K562 (cell line): ENCODE results near the gene ECPAS. TPM values are rescaled to one million over a fixed set of nuclear protein-coding genes. Genes with fewer than 3 reads are reported as not detected.

Experiments
- ATAC-seq: fragments of 200-7000 bp; cut with Tn5 transposase; 3 replicates; pipeline ENCODE4 v1.9.1; 2020; ENCODE audit warnings: moderate library complexity
- BruUV-seq: library from RNA; stranded (reverse); fragments of 400-500 nt; replicated peaks from 2 replicates; lab custom pipeline; 2021; lab: Mats Ljungman, UMichigan
- CTCF ChIA-PET: fragments of 300-600 bp; formaldehyde crosslinking; extraction: SDS; loops from one replicate; lab custom pipeline; 2021; ENCODE audit warnings: low intra/inter-chr PET ratio; lab: Yijun Ruan, JAX
- POLR2A ChIA-PET: fragments of 300-600, 350-650 bp; sonication (Branson Sonifier 250); formaldehyde crosslinking; extraction: SDS; loops from one replicate; lab custom pipeline; 2021; ENCODE audit warnings: antibody characterized with exemption, inconsistent platforms; lab: Yijun Ruan, JAX
- DNase-seq, 4 experiments: peaks; one replicate each; pipeline versions ENCODE4 v3.0.0 to v3.0.0-alpha.2; 2011 to 2018; ENCODE audit warnings: low spot score in 3 of 4, mixed read lengths in 3 of 4; ENCODE audit errors: extremely low read depth in 1 of 4
- FAIRE-seq: peaks from 2 replicates; lab custom pipeline; 2011; peaks lifted over from hg19 to GRCh38; lab: Jason Lieb, UNC
- H2AFZ ChIP-seq: 2 replicates; pipeline ENCODE4 v1.6.0; 2011; ENCODE audit warnings: low read depth, low read length, control low read depth, inconsistent platforms
- H3K27ac ChIP-seq: fragments of 200-600 bp; 3 replicates; pipeline ENCODE4 v1.8.0; 2011; ENCODE audit warnings: low read depth, mild to moderate bottlenecking, control low read depth, inconsistent platforms, low read length, moderate library complexity, mixed read lengths; ENCODE audit errors: extremely low read depth
- H3K27me3 ChIP-seq, 2 experiments: fragments of 300-600 bp in 1 of 2; 2 replicates in 1 of 2; 3 replicates in 1 of 2; pipeline versions ENCODE4 v1.6.0 to v1.8.0; 2011; ENCODE audit warnings: inconsistent platforms in 2 of 2, low read length in 2 of 2, mild to moderate bottlenecking in 1 of 2, mixed read lengths in 1 of 2, moderate library complexity in 1 of 2; ENCODE audit not compliant: control insufficient read depth in 2 of 2, insufficient read depth in 2 of 2
- H3K36me3 ChIP-seq: fragments of 300-600 bp; 3 replicates; pipeline ENCODE4 v1.8.0; 2011; ENCODE audit warnings: mild to moderate bottlenecking, low read length, inconsistent platforms; ENCODE audit not compliant: control insufficient read depth, insufficient read depth
- H3K4me1 ChIP-seq, 2 experiments: fragments of 200-600 bp in 1 of 2; replicated peaks in 1 of 2; 2 replicates in 1 of 2; 3 replicates in 1 of 2; pipeline versions ENCODE4 v1.5.1 to v1.8.0; 2011; ENCODE audit warnings: inconsistent platforms in 2 of 2, low read length in 2 of 2, mild to moderate bottlenecking in 1 of 2, mixed read lengths in 1 of 2, moderate library complexity in 1 of 2; ENCODE audit not compliant: control insufficient read depth in 2 of 2, insufficient read depth in 2 of 2
- H3K4me2 ChIP-seq: 2 replicates; pipeline ENCODE4 v1.6.1; 2011; ENCODE audit warnings: low read length, control low read depth, inconsistent platforms, mixed read lengths; ENCODE audit not compliant: insufficient read depth
- H3K4me3 ChIP-seq: fragments of 200-600 bp; sonication (generic), shearing (Covaris generic); 2 replicates; pipeline ENCODE4 v1.5.1; 2016; ENCODE audit warnings: control low read depth, inconsistent platforms
- H3K79me2 ChIP-seq: fragments of 200-600 bp; 3 replicates; pipeline ENCODE4 v1.8.0; 2011; ENCODE audit warnings: low read length, inconsistent platforms; ENCODE audit not compliant: control insufficient read depth, insufficient read depth
- H3K9ac ChIP-seq, 2 experiments: 2 replicates each; pipeline versions ENCODE4 v1.6.0 to v1.6.1; 2011; ENCODE audit warnings: low read depth in 2 of 2, low read length in 2 of 2, control low read depth in 1 of 2, inconsistent platforms in 1 of 2, mild to moderate bottlenecking in 1 of 2, mixed read lengths in 1 of 2; ENCODE audit not compliant: insufficient read depth in 1 of 2
- H3K9me1 ChIP-seq: one replicate; pipeline ENCODE4 v1.6.0; 2011; ENCODE audit warnings: inconsistent platforms, mild to moderate bottlenecking, low read length, moderate library complexity; ENCODE audit not compliant: control insufficient read depth, insufficient read depth
- H3K9me3 ChIP-seq: replicated peaks from 2 replicates; pipeline ENCODE4 v1.5.1; 2011; ENCODE audit warnings: low read depth, low read length, inconsistent platforms; ENCODE audit not compliant: control insufficient read depth, insufficient read depth
- H4K20me1 ChIP-seq: replicated peaks from 2 replicates; pipeline ENCODE4 v1.6.1; 2011; ENCODE audit warnings: low read length, inconsistent platforms, mixed read lengths; ENCODE audit not compliant: control insufficient read depth, insufficient read depth
- BHLHE40 ChIP-seq: IDR thresholded peaks from 2 replicates; pipeline ENCODE4 v1.6.1; 2011; ENCODE audit warnings: low read length, improper control_type of control experiment
- FIP1L1 ChIP-seq: fragments of 200-400 bp; formaldehyde crosslinking; IDR thresholded peaks from 2 replicates; pipeline ENCODE4 v1.6.1; 2018; ENCODE audit warnings: mild to moderate bottlenecking, low read depth, low read length; ENCODE audit not compliant: poor library complexity, severe bottlenecking
- GTF2A2 ChIP-seq: IDR thresholded peaks from 2 replicates; pipeline ENCODE4 v1.6.1; 2016; ENCODE audit warnings: mild to moderate bottlenecking, missing genetic modification characterization, missing compliant biosample characterization
- HMGN3 ChIP-seq: IDR thresholded peaks from 2 replicates; pipeline ENCODE4 v1.6.1; 2011; ENCODE audit warnings: borderline replicate concordance, low read depth, mild to moderate bottlenecking, mixed read lengths, low read length; ENCODE audit not compliant: insufficient read length; ENCODE audit errors: extremely low read depth
- HNRNPH1 ChIP-seq: fragments of 200-400 bp; formaldehyde crosslinking; optimal IDR thresholded peaks from 2 replicates; pipeline ENCODE3; 2017; ENCODE audit warnings: low read depth, mild to moderate bottlenecking, low read length, moderate library complexity
- MIER1 ChIP-seq: fragments of 450-650 bp; IDR thresholded peaks from 2 replicates; pipeline ENCODE4 v1.6.1; 2016; ENCODE audit warnings: antibody characterized with exemption, mild to moderate bottlenecking, low read depth
- MTA2 ChIP-seq: fragments of 450-650 bp; IDR thresholded peaks from 2 replicates; pipeline ENCODE4 v1.6.1; 2016; ENCODE audit warnings: low read depth
- POLR3A ChIP-seq: IDR thresholded peaks from 2 replicates; pipeline ENCODE4 v1.6.1; 2011; ENCODE audit warnings: borderline replicate concordance, mild to moderate bottlenecking, moderate library complexity; ENCODE audit not compliant: insufficient read length, insufficient read depth; ENCODE audit errors: extremely low read depth
- SMC3 ChIP-seq: conservative IDR thresholded peaks from 2 replicates; pipeline ENCODE4 v1.6.1; 2011; ENCODE audit warnings: low read depth, low read length, improper control_type of control experiment; ENCODE audit not compliant: insufficient read depth
- SNRNP70 ChIP-seq: fragments of 200-400 bp; formaldehyde crosslinking; optimal IDR thresholded peaks from 2 replicates; pipeline ENCODE3; 2017; ENCODE audit warnings: low read depth, low read length
- SP2 ChIP-seq: IDR thresholded peaks from 2 replicates; pipeline ENCODE4 v1.6.1; 2011; ENCODE audit warnings: mild to moderate bottlenecking, low read depth, low read length, moderate library complexity; ENCODE audit not compliant: poor library complexity, severe bottlenecking; ENCODE audit errors: extremely low read depth
- TAF1 ChIP-seq: IDR thresholded peaks from 2 replicates; pipeline ENCODE4 v1.6.1; 2011; ENCODE audit warnings: mild to moderate bottlenecking, low read length, moderate library complexity; ENCODE audit not compliant: insufficient read depth, control insufficient read depth, severe bottlenecking; ENCODE audit errors: extremely low read depth
- TSHZ1 ChIP-seq: fragments of 250-450 bp; sonication (Bioruptor Pico); IDR thresholded peaks from 2 replicates; pipeline ENCODE4 v1.4.0; 2020; ENCODE audit warnings: mild to moderate bottlenecking, moderate library complexity
- ZBTB17 ChIP-seq: fragments of 450-650 bp; formaldehyde crosslinking; IDR thresholded peaks from 2 replicates; pipeline ENCODE4 v1.4.0; 2020; ENCODE audit warnings: mild to moderate bottlenecking
- ZNF12 ChIP-seq: sonication (generic); formaldehyde crosslinking; IDR thresholded peaks from 2 replicates; pipeline ENCODE4 v1.4.0; 2020; ENCODE audit warnings: mild to moderate bottlenecking, missing genetic modification reagents
- ZNF263 ChIP-seq: sonication (generic); formaldehyde crosslinking; IDR thresholded peaks from 2 replicates; pipeline ENCODE4 v1.8.0; 2022; ENCODE audit warnings: mild to moderate bottlenecking, missing genetic modification reagents, borderline replicate concordance
- ZNF347 ChIP-seq: fragments of 450-650 bp; formaldehyde crosslinking; IDR thresholded peaks from 2 replicates; pipeline ENCODE4 v1.4.0; 2020; ENCODE audit warnings: low read depth, mild to moderate bottlenecking, moderate library complexity
- ZNF408 ChIP-seq: fragments of 250-450 bp; sonication (Bioruptor Pico); IDR thresholded peaks from 2 replicates; pipeline ENCODE4 v1.4.0; 2020; ENCODE audit warnings: low read depth, mild to moderate bottlenecking, moderate library complexity
- ZNF695 ChIP-seq: fragments of 450-650 bp; formaldehyde crosslinking; IDR thresholded peaks from 2 replicates; pipeline ENCODE4 v1.4.0; 2020; ENCODE audit warnings: mild to moderate bottlenecking, moderate library complexity
- WGBS: fragments of 100-300 bp; shearing (Covaris generic); methylation state at CpG from one replicate; pipeline ENCODE4 v1.1.6; 2016; ENCODE audit warnings: low coverage, mixed read lengths; ENCODE audit not compliant: insufficient coverage; ENCODE audit errors: missing lambda C conversion rate; 5-methylcytosine and 5-hydroxymethylcytosine counted together
- in situ Hi-C: fragments of 300-500 bp; cut with MboI; formaldehyde crosslinking; loops from 4 replicates; pipeline ENCODE4 v1.15.0; 2018; ENCODE audit warnings: inconsistent platforms, mixed read lengths
- intact Hi-C: fragments of 100-400 bp; cut with micrococcal nuclease; formaldehyde crosslinking; loops from 2 replicates; pipeline ENCODE4 v1.14.2; 2022
- polyA plus RNA-seq, 8 experiments: library from polyadenylated mRNA; depleted of rRNA in 4 of 8; stranded (reverse) in 5 of 8; unstranded in 3 of 8; fragments of >200 nt; fragmentation: Nextera tagmentation in 2 of 8; fragmentation: Illumina TruSeq in 1 of 8; extraction: Ambion mirVana in 2 of 8; extraction: Trizol in 1 of 8; gene quantifications; 2 replicates each; pipeline versions ENCODE4 v1.2.1 to v1.2.3, GENCODE V29; 2011 to 2014; ENCODE audit warnings: inconsistent platforms in 1 of 8, missing spikeins in 1 of 8
- total RNA-seq, 7 experiments: library from RNA; depleted of rRNA in 6 of 7; stranded (reverse); fragments of >200 nt in 6 of 7; fragmentation: Illumina TruSeq in 2 of 7; extraction: Trizol in 2 of 7; gene quantifications; 2 replicates each; pipeline versions ENCODE4 v1.2.1 to v1.2.3, GENCODE V29; 2011 to 2021; ENCODE audit warnings: low replicate concordance in 1 of 7

ECPAS gene
- total and polyA plus RNA-seq, 9 of the 15 experiments (the other 6 are each of a cell fraction or from before 2014, with no cell fraction given) = 14.5 to 90.9 (median 75.7) TPM

GRCh38 chr9:111483439-111483857 is 735 bp downstream of the ECPAS start:
- Histone ChIP-seq H3K4me3 (peak overlapping the region; percentile 94), H3K9me1 (no peaks in the 10 kb centered on the region), H3K4me1 (peaks cover 8 to 18% of the 10 kb centered on the region in 2 experiments; a peak in 3 of 5 replicates), H3K79me2 (peaks cover 58% of the 10 kb centered on the region), H3K27me3 (no peaks in the 10 kb centered on the region), H3K9me3 (no peaks in the 10 kb centered on the region), H3K4me2 (peak overlapping the region; percentile 95; the same call in 1 of the 2 replicates), H3K27ac (peak overlapping the region; percentile 97), H3K36me3 (peaks cover 10% of the 10 kb centered on the region; the same call in 1 of the 3 replicates), H2AFZ (peak overlapping the region; percentile 75; the same call in 1 of the 2 replicates), H3K9ac (peak overlapping the region; percentile 90 to 91; a peak in 3 of 4 replicates), H4K20me1 (no peaks in the 10 kb centered on the region)
- DNase-seq = peak; percentile 68 to 79 (median 74)
- no peak for FAIRE-seq
- ChIA-PET CTCF (no interaction called here), POLR2A (interaction anchor here (0.6 to 1.7 kb wide), 11 partner anchors 11 to 1227 kb away, joined by 3 to 5 read pairs (median 3); partner anchors contain the start of gene DNAJC25)
- in situ Hi-C loops (no loop called here), intact Hi-C loops (loop anchor here (5.0 to 10.0 kb wide), 2 partner anchors 44 to 151 kb away; partner anchors contain the start of genes DNAJC25 and ZNF483)
- no TSS peak for BruUV-seq
- ATAC-seq = no peak
- WGBS = 0% methylated on average over 11 of the region's 78 CpGs
- TF ChIP-seq GTF2A2 (no peak), HNRNPH1 (no peak), MTA2 (no peak), ZNF12 (CRISPR knock-in tag) (no peak), HMGN3 (peak; percentile 34), ZNF263 (no peak), TAF1 (peak; percentile 6), ZNF347 (CRISPR knock-in tag) (no peak), ZNF408 (CRISPR knock-in tag) (no peak), MIER1 (no peak), SP2 (no peak), ZBTB17 (CRISPR knock-in tag) (no peak), ZNF695 (CRISPR knock-in tag) (no peak), POLR3A (no peak), SNRNP70 (no peak), FIP1L1 (no peak), BHLHE40 (no peak), SMC3 (no peak), TSHZ1 (no peak)
